ENCODE data around the gene COMP.

Gene COMP

DNA sequence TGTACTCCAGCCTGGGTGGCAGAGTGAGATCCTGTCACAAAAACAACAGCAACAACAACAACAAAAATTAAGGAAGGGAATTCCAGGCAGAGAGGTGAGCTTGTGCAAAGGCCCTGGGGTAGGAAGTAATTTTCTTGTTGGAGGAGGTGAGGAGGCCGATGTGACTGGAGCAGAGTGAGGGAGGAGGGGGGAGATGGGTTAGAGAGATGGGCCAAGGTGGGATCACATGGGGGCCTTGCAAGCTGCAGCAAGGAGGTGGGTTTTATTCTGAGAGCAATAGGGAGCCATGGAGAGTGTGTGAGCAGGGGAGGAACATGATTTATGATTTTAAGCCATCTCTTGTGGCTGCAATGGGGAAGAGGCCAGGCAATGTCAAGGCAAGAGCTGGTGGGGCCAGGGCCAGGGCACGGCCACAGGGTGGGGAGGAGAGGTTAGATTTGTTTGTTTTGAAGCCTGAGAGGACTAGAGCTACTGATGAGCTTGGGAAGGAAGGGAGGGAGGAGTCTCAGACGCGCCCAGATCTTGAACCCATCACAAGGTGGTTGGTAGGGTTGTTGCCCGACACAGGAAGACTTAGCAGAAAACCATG lies 12.5 kb upstream of the COMP start:
- no peak for DNase-seq

DNA sequence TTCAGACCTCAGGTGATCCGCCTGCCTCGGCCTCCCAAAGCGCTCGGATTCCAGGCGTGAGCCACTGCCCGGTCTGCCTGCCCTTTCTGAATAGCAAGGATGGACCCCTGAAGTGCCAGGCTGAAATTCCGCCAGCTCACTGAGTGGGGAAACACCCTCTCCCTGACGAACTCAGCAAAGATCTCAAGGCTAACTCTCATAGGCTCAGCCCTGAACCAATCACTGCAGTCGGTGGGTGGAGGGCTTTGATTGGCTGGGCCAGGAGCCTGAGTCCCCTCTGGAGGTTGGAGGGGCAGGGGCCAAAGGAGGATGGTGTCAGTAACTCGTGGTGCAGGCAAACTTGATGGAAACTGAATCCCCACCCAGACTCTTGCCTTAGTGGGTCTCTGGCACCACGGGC lies 11.2 kb upstream of the COMP start:
- no peak for DNase-seq

DNA sequence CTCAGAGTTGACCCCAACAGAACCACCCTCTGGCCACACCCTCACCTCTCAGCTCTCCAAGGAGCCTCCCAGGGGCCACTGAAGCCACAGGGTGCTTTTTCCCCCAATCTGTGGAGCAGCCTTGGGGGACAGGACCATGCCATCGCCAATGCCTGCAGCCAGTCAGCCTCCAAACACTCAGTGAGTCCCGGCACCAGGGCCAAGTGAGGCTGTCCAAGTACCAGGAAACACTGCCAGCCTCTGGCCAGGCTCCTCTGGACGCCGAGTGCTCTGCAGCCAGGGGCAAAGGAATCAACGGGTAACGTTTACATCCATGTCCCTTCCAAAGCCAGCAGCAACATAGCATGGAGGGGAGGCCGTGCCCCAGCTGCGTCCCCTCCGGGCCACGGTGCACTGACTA lies 9.5 kb upstream of the COMP start:
- no peak for DNase-seq

GRCh38 chr19:18800079-18800478 lies 9.0 kb upstream of the COMP start:
- no peak for DNase-seq

DNA sequence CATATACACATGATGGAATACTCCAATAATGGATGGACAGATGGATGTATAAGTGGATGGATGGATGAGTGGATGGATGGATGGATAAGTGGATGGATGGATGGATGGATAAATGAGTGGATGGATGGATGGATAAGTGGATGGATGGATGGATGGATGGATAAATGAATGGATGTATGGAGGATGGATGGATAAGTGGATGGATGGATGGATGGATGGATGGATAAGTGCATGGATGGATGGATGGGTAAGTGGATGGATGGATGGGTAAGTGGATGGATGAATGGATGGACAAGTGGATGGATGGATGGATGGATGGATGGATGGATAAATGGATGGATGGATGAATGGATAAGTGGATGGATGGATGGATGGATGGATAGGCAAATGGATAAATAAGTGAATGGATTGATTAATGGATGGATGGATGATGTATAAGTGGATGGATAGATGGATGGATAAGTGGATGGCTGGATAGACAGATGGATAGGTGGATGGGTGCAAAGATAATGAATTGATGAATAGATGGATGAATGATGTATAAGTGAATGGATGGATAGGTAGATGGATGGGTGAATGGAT lies 8.4 kb upstream of the COMP start:
- no peak for DNase-seq

- DNase-seq: no peak
These were observed 7.6 kb upstream of the COMP start for GRCh38 chr19:18798384-18799352.

- no peak for DNase-seq
These were observed 5.1 kb upstream of the COMP start for GRCh38 chr19:18796239-18796638.

- DNase-seq: no peak
These were observed 4.4 kb upstream of the COMP start for GRCh38 chr19:18795540-18795939.

GRCh38 chr19:18794692-18795091 lies 3.6 kb upstream of the COMP start:
- DNase-seq: no peak

DNA sequence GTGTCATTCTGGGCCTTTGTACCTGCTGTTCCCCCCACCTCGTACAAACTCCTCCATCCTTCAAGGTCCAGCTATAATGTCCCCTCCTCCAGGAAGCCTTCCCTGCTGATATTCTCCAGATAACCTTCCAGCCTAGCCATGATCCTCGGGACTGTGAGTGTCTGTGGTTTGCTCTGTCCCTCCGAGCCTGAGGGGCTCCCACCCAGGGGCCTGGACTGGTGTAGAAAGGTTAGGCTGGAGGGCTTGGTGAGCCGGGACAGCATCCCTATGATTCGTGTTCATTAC lies 2.9 kb upstream of the COMP start:
- no peak for DNase-seq

GRCh38 chr19:18793144-18794028 lies 2.3 kb upstream of the COMP start:
- no peak for DNase-seq

GRCh38 chr19:18792661-18793060 lies 1.6 kb upstream of the COMP start:
- DNase-seq: no peak

DNA sequence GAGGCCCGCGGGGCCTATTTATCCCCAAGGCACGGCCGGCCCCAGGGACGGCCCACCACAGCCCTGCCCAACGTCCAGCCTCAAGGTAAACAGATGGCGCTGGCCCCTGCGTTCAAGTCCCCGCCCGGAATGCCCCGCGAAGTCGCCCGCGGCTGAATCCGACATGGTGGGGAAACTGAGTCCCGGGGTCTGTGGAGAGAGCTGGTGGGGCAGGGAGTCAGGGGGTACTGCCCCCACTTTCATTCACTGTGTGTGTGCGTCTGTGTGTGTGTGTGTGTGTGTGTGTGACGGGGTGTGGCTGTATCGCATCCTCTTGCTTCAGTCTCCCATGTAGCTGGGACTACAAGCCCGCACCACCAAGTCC lies 192 bp upstream of the COMP start:
- DNase-seq: no peak

DNA sequence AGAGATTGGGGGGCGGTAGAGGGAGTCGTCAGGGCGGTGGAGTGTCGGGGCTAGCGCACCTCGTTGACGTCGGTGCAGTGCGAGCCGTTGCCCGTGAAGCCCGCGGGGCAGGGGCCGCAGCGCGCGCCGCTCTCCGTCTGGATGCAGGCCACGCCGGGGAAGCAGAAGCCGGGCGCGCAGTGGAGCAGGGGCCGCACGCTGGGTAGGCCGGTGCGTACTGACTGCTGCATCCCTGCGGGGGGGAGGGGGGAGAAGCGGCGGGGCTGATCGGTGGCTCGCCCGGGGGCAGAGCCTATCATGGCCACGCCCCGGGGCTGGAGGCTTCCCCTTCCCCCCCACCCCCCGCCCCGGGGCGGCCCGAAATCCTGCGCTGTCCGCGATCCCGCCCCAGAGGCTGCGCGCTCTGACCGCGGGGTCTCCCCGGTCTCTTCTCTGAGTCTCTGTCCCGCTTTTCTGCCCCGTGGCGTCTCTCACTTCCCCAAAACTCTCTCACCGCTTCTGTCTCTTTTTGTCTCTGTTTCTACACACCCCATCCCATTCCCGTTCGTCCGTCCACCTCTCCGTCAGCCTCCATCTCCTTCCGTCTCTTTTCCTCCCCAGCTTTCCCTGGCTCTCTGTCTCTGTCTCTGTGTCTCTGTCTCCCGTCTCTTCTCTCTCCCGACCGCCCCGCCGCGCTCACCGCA lies 1.1 kb downstream of the COMP start:
- peak in 1 of 2 donors; percentile 34 for DNase-seq

DNA sequence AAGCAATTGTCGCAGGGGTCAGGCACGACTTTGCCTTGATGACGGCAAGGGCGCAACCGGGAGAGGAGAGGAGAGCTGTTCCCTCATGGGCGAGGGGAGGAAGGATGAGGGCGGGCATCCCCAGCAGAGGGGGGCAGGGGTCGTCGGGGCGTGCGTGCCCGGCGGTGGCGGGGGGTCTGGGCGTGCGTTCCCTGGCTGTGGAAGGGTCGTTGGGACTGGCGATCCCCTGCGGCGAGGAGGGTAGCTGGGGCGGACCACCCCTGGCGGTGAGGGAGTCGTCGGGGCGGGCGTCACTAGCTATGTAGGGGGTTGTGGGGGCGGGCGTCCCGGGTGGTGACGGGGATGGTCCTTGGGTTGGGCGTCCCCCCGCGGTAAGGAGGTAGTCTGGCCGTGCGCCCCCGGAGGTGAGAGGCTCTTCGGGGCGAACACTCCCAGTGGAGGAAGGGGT lies 1.7 kb downstream of the COMP start:
- no peak for DNase-seq

DNA sequence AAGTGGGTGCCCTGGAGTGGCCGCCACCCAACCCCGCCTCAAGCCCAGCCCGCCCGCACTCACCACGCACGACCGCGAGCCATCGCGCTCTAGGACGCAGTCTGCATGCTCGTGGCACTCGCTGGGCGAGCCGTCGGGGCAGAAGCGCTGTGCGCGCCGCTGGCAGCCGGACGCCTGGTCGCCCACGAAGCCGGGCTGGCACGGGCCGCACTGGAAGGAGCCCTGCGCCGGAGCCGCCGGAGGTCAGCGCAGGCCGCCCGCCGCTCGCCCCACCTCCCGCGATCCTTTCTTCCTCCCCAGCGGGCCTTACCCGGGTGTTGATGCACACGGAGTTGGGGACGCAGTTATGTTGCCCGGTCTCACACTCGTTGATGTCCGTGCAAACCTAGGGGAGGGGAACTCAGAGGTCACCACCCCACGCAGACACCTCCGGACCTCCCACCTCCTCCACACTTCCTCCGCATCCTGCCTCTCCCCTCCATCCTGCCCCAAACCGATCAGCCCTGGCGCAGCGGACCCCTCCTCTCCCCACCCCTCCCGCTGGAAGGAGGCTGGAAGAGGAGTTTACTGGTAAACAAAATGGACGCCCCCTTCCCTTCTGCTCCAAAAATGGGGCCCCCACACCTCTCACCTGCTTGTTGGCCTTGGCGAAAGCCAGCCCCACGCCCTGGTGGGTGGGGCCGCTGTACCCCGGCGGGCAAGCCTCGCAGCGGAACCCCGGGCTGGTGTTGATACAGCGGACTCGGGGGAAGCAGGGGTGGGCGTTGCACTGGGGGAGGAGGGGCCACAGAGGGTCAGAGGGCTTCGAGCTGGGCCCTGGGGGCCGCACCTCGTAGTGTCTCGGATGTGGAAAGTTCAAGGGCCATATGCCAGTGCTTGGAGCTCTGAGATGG lies 2.3 kb downstream of the COMP start:
- no peak for DNase-seq

DNA sequence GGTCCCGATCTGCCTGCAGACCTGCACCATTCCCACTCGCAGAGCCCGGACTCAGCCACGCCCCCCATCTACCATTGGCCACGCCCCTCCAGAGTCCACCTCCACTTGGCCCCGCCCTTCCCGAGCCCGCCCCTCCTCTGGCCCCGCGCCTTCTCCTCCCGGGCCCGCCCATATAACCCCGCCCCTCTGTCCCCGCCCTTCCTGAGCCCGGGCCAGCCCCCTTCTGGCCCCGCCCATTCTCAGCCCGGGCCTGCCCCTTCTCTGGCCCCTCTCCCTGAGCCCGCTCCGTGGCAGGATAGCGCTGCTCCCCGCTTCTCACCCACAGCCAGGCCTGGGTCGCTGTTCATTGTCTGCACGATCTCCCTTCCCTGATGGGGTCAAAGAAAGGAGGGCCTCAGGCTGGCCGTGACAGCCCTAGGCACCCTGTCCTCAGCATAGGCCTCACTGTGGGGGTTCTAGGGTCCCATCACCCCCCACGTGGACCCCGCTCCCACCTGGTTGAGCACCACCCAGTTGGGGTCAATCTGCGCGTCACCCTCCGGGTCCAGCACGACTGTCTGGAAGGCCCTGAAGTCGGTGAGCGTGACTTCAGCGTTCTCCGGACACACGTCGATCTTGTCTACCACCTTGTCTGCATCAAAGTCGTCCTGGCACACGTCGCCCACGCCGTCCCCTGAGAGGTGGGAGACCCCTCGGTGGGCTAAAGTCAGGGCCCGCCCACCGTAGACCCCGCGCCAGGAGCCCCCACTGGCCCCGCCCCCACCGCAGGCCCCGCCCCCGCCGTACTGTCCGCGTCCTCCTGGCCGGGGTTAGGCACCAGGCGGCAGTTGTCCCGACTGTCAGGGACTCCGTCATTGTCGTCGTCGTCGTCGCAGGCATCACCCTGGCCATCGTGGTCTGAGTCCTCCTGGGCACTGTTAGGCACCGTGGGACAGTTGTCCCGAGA lies 5.7 kb downstream of the COMP start:
- DNase-seq: peak; percentile 70 to 72

GRCh38 chr19:18784786-18785120 lies 6.4 kb downstream of the COMP start:
- DNase-seq: no peak

GRCh38 chr19:18783958-18784785 lies 6.9 kb downstream of the COMP start:
- no peak for DNase-seq

All from stimulated activated CD4-positive, alpha-beta T cell treated with anti-CD3 and anti-CD28 coated beads, Interleukin-2, amount 100 ng/mL, for 48 hours (primary cell).